A549 treated with AZD9567 at 1 μM for 4 hours (cell line): Measurements from ENCODE around the gene KLF18. TPM values are rescaled to one million over a fixed set of nuclear protein-coding genes. Genes with fewer than 3 reads are reported as not detected.

ENCODE experiments used
- total RNA-seq: library from RNA; stranded (reverse); fragments of 200-300 nt; extraction: Qiagen RNA extraction; gene quantifications from 5 replicates; pipeline ENCODE4 v1.2.3, GENCODE V29; 2022; ENCODE audit not compliant: insufficient read depth

Gene KLF18
- 0.03 TPM in 2 of 5 replicates, not detected in the others for total RNA-seq

DNA sequence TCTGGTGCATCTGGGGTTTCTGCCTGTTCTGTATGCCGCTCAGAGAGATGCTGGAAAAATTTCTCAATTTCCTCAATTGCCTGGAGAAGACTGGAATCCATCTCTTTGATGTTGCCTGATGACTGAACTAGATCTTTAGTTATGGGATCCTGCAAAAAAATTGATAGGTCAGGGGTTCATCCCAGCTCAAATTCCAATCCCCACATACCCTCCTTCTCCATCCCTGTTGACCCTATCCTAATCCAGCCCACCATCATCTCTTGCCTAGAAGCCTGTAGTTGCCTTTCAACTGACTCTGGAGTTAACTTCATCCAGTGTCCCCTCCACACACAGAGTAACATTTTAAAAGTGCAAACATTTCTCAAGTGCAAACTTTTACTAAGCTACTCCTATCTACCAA is at the start of gene KLF18:
Gene KLF18 (minus strand): TSS at position 101 of the 400 bp plus-strand sequence. CDS start 0 bp downstream, at position 101.

DNA sequence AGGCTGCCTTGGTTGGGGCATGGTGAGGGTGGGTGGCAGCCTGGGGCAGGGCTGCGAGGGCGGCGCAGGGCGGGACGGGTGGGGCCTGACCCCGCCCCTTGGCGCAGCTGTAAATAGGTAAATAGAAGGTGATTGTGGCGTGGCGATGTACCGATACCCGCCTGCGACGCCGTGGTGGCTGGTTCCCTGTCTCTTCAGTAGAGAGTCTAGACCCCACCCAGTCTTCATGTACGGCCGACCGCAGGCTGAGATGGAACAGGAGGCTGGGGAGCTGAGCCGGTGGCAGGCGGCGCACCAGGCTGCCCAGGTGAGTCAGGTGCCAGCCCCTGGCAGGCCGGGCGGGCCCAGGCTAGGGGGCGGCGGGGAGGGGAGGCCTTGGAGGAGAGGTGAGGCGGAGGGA is 22.7 kb downstream of the KLF18 start, which contains the start of gene KLF17:
Gene KLF17 (plus strand): TSS at position 140 of the 400 bp plus-strand sequence. CDS start 87 bp downstream, at position 227.

Other genes with a start within 250 kb of the KLF18 start
- gene ARTN, start 207.8 kb downstream of the KLF18 start, total RNA-seq = 0.34 to 0.68 TPM (median 0.39 TPM) in 4 of 5 replicates, not detected in the other
- 16.6 to 17.5 TPM (median 16.9 TPM) in 5 replicates for gene IPO13, start 194.7 kb downstream of the KLF18 start, total RNA-seq
- gene DPH2, start 171.6 kb downstream of the KLF18 start, total RNA-seq = 36.3 to 42.1 TPM (median 41.0 TPM) in 5 replicates
- gene ATP6V0B, start 166.7 kb downstream of the KLF18 start, total RNA-seq = 78.9 to 162 TPM (median 145 TPM) in 5 replicates
- 61.7 to 66.5 TPM (median 65.7 TPM) in 5 replicates for gene B4GALT2, start 162.4 kb downstream of the KLF18 start, total RNA-seq
- 2.5 to 9.1 TPM (median 8.4 TPM) in 5 replicates for gene CCDC24, start 150.0 kb downstream of the KLF18 start, total RNA-seq
- 11.1 to 12.8 TPM (median 12.6 TPM) in 5 replicates for gene SLC6A9, start 110.2 kb downstream of the KLF18 start, total RNA-seq
- gene KLF17, start 22.8 kb downstream of the KLF18 start, total RNA-seq = 0.27 to 2.1 TPM (median 0.35 TPM) in 5 replicates
- gene DMAP1, start 71.8 kb upstream of the KLF18 start, total RNA-seq = 16.9 to 20.8 TPM (median 19.7 TPM) in 5 replicates
- gene ERI3, start 213.6 kb upstream of the KLF18 start, total RNA-seq = 44.3 to 62.2 TPM (median 59.8 TPM) in 5 replicates